Mucosa of descending colon (tissue), 3 donors: ENCODE results near the gene TALDO1. TPM values are rescaled to one million over a fixed set of nuclear protein-coding genes. Genes with fewer than 3 reads are reported as not detected.

ENCODE experiments used
- ATAC-seq: fragments of 200-7000 bp; cut with Tn5 transposase; one replicate; pipeline ENCODE4 v1.9.1; 2020; ENCODE audit warnings: mild to moderate bottlenecking, moderate library complexity
- DNase-seq, 3 donors: peaks; one replicate each; pipeline ENCODE4 v3.0.0-alpha.2; 2020
- H3K36me3 ChIP-seq: fragments of 200-600 bp; one replicate; pipeline ENCODE4 v1.8.0; 2021; ENCODE audit warnings: low read depth, mild to moderate bottlenecking
- H3K4me1 ChIP-seq: fragments of 200-600 bp; one replicate; pipeline ENCODE4 v1.8.0; 2021; ENCODE audit warnings: low read depth, mild to moderate bottlenecking
- H3K4me3 ChIP-seq: fragments of 200-600 bp; one replicate; pipeline ENCODE4 v1.8.0; 2021; ENCODE audit warnings: mild to moderate bottlenecking
- H3K9me3 ChIP-seq: fragments of 200-600 bp; one replicate; pipeline ENCODE4 v1.8.0; 2021; ENCODE audit warnings: mild to moderate bottlenecking
- intact Hi-C, 2 donors: fragments of 100-400 bp; cut with DNase I in 1 of 2; cut with micrococcal nuclease in 1 of 2; formaldehyde crosslinking; loops; one replicate each; pipeline versions ENCODE4 v1.11.0 to v1.11.1; 2022; cut with DNase I, micrococcal nuclease
- total RNA-seq, 3 donors: library from RNA; stranded (reverse); fragmentation: NEBNext Ultra II Directional in 2 of 3; extraction: Animal tissue kit (Norgen Biotek cat#: 25700) in 2 of 3; gene quantifications; one replicate each; pipeline versions ENCODE4 v1.2.1 to v1.2.4, GENCODE V29; 2021 to 2023
- TF ChIP-seq, protein P1 (sequence below): fragments of 200-600 bp; IDR thresholded peaks from one replicate; pipeline ENCODE4 v1.8.0; 2022; ENCODE audit warnings: antibody characterized with exemption, mild to moderate bottlenecking
- donor health status: DM: no; HTN: no; CAD: no; lungs with moderate emphysema.
- donor health status: DM: no; HTN: no; CAD: no.
- donor health status: DM: no; HTN: yes; CAD: no.

TALDO1 gene
- total RNA-seq, 3 donors from 2014 or later: 101 to 158 (median 128) TPM

DNA sequence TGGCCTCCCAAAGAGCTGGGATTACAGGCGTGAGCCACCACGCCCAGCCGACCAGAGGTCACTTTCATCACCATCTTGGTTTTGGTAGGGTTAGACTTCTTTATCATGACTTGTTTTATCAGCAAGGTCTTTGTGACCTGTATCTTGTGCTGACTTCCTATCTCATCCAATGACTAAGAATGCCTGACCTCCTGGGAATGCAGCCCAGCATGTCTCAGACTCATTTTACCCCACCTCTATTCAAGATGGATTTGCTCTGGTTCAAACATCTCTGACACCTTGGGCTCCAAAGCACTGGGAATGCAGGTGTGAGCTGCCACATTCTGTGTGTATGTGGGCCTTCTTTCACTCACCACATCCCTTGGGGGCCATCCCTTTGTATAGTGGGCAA lies 5.1 kb upstream of the TALDO1 start:
- TF ChIP-seq, protein P1, sequence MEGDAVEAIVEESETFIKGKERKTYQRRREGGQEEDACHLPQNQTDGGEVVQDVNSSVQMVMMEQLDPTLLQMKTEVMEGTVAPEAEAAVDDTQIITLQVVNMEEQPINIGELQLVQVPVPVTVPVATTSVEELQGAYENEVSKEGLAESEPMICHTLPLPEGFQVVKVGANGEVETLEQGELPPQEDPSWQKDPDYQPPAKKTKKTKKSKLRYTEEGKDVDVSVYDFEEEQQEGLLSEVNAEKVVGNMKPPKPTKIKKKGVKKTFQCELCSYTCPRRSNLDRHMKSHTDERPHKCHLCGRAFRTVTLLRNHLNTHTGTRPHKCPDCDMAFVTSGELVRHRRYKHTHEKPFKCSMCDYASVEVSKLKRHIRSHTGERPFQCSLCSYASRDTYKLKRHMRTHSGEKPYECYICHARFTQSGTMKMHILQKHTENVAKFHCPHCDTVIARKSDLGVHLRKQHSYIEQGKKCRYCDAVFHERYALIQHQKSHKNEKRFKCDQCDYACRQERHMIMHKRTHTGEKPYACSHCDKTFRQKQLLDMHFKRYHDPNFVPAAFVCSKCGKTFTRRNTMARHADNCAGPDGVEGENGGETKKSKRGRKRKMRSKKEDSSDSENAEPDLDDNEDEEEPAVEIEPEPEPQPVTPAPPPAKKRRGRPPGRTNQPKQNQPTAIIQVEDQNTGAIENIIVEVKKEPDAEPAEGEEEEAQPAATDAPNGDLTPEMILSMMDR: no peak

DNA sequence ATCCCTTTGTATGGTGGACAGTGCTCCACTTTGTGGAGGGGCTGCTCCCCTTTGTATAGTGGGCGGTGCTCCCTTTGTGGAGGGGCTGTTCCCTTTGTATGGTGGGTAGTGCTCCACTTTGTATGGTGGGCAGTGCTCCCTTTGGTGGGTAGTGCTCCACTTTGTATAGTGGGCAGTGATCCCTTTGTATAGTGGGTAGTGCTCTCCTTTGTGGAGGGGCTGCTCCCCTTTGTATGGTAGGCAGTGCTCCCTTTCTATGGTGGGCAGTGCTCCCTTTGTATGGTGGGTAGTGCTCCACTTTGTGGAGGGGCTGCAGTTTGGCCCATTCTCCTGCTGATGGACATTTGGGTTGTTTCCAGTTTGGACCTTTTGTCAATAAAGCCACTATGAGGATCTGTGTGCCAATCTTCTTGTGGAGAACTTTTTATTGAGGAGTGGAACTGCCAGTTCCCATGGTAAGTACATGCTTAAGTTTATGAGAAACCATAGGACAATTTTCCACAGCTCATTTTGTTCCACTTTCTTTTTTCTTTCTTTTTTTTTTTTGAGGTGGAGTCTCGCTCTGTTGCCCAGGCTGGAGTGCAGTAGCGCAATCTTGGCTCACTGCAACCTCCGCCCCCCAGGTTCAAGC lies 4.6 kb upstream of the TALDO1 start:
- peaks cover 4% of the 10 kb centered on the region for H3K4me1 ChIP-seq
- no peaks in the 10 kb centered on the region for H3K9me3 ChIP-seq
- H3K36me3 ChIP-seq: no peaks in the 10 kb centered on the region
- intact Hi-C loops: no loop called here
- no peak for ATAC-seq
- DNase-seq: no peak
- H3K4me3 ChIP-seq: no peak overlapping the region
- TF ChIP-seq, protein P1: no peak

More for the DNA sequence above, 5.1 kb upstream of the TALDO1 start:
- Histone ChIP-seq H3K9me3 (no peaks in the 10 kb centered on the region), H3K4me1 (peaks cover 4% of the 10 kb centered on the region), H3K4me3 (no peak overlapping the region), H3K36me3 (no peaks in the 10 kb centered on the region)
- no peak for ATAC-seq
- no peak for DNase-seq
- intact Hi-C loops: no loop called here

DNA sequence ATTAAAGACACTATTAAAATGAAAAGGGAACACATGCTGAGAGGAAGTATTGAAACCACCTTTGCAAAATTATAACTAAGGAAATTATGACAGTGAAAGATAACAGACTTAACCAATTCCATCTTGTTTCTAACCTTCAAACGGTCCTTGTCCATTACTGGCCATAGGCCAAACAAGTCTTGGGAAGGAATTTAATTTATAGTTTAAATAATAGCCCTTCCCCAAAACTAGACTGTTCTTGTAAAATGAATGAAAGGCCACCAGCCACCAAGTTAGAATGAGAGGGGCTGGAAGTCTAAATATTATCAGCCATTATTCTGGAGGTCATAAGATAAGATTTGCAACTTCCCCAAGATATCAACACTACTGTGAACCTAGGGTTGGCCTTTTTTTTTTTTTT lies 1.8 kb upstream of the TALDO1 start:
- Histone ChIP-seq H3K4me3 (no peak overlapping the region), H3K4me1 (peaks cover 21% of the 10 kb centered on the region), H3K9me3 (no peaks in the 10 kb centered on the region), H3K36me3 (no peaks in the 10 kb centered on the region)
- intact Hi-C loops: no loop called here
- ATAC-seq (no peak), DNase-seq (no peak)
- TF ChIP-seq, protein P1: no peak

DNA sequence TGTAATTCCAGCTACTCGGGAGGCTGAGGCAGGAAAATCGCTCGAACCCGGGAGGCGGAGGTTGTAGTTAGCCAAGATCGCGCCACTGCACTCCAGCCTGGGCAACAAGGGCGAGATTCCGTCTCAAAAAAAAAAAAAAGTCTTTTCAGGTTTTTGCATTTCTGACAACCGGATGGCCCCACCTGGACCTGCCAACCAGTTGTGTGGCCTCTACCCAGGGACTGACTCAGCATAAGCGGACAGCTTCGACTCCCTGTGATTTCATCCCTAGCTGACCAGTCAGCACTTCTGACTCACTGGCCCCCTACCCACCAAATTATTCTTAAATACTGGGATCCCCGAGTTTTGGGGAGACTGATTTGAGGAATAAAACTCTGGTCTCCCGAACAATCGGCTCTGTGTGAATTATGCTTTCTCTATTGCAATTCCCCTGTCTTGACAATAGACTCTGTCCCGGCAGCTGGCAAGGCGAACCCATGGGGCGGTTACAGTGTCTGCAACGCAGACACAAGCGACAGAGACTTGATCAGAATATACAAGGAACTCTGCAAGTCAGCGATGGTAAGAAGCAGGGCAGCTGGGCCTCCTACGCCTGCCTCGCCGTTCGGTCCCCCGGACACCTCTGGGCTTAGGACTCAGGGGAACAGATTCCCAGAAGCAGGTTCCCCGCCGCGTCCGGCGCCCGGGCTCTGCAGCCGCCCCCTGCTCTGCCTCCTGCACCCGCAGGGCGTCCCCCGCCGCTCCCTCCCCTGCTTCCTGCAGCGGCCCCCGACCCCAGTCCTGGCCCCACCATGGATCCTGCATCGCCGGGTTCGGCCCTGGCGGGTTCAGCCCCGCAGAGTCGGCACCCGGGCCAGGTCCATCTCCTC lies 741 bp upstream of the TALDO1 start:
- TF ChIP-seq, protein P1: no peak
- Histone ChIP-seq H3K4me3 (peak overlapping the region; percentile 94), H3K4me1 (peaks cover 22% of the 10 kb centered on the region), H3K36me3 (no peaks in the 10 kb centered on the region), H3K9me3 (no peaks in the 10 kb centered on the region)
- intact Hi-C loops: no loop called here
- peak; percentile 45 for ATAC-seq
- DNase-seq: no peak

DNA sequence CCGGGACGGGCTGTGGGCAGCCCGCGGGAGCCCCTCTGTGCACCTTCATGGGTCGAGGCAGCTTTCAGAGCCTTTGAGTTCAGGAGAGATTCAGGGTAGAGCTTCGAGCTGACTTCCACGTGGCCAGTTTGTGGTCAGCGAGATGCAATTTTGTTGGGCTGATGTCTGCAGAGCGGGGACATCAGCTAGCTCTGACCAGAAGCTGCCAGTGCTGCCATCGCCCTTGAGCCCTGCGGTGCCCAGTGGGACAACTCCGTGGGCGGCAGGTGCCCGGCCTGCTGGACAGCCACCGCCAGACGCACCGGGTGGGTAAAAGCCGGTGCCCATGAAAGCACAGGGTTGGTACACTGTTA lies 719 bp downstream of the TALDO1 start:
- DNase-seq (peak in 2 of 3 donors; percentile 42 to 61), ATAC-seq (peak; percentile 14)
- Histone ChIP-seq H3K4me3 (peak overlapping the region; percentile 94), H3K9me3 (no peaks in the 10 kb centered on the region), H3K36me3 (no peaks in the 10 kb centered on the region), H3K4me1 (peaks cover 22% of the 10 kb centered on the region)
- intact Hi-C loops: no loop called here
- TF ChIP-seq, protein P1: no peak
